ENCODE results near the gene ITIH4.

GRCh38 chr3:52771702-52772101 is 58.8 kb downstream of the ITIH4 start:
- TF ChIP-seq CTCF (IDR thresholded peaks at IDR 0.05), result no peak
- no peak for TF ChIP-seq POLR2A (IDR thresholded peaks at IDR 0.05)
